Suprapubic skin (tissue), 4 donors: Measurements from ENCODE around the gene TLCD2.

Source experiments
- CTCF ChIP-seq, 2 donors: fragments of 200-600 bp in 1 of 2; fragments of 450-650 bp in 1 of 2; sonication (generic) in 1 of 2; IDR thresholded peaks; one replicate each; pipeline ENCODE4 v1.5.1; 2016 to 2019; ENCODE audit warnings: antibody characterized with exemption in 2 of 2, mild to moderate bottlenecking in 1 of 2, moderate library complexity in 1 of 2
- POLR2A ChIP-seq, 2 donors: fragments of 450-650 bp; IDR thresholded peaks; one replicate each; pipeline ENCODE4 v1.6.1; 2017; ENCODE audit warnings: antibody characterized with exemption in 2 of 2, mild to moderate bottlenecking in 2 of 2, moderate library complexity in 2 of 2
- POLR2AphosphoS5 ChIP-seq, 3 donors: sonication (generic); formaldehyde crosslinking; IDR thresholded peaks; one replicate each; pipeline ENCODE4 v1.6.1; 2017; ENCODE audit warnings: antibody characterized with exemption in 3 of 3

GRCh38 chr17:1725642-1726511, 15.7 kb upstream of the TLCD2 start:
- TF ChIP-seq POLR2A (IDR thresholded peaks at IDR 0.05), result no peak
- TF ChIP-seq CTCF (IDR thresholded peaks at IDR 0.05), result no peak
- TF ChIP-seq POLR2AphosphoS5 (IDR thresholded peaks at IDR 0.05), result no peak
